Coronary artery (tissue), 2 donors: ENCODE results near the gene ALOX5.
"Not testable (repeated sequence)": the region's sequence is repeated elsewhere in the genome, so short reads cannot be mapped to it uniquely, and the experiment has no call there.

ENCODE experiments used
- DNase-seq: peaks from one replicate; pipeline ENCODE4 v3.0.0-alpha.2; 2017; ENCODE audit warnings: low spot score
- H3K27ac ChIP-seq, 2 donors: fragments of 200-600 bp; sonication (generic); one replicate each; pipeline ENCODE4 v1.5.1; 2016 to 2019
- H3K4me3 ChIP-seq: fragments of 200-600 bp; sonication (generic); 2 replicates; pipeline ENCODE4 v1.5.1; 2016; ENCODE audit warnings: mild to moderate bottlenecking, moderate library complexity
- CTCF ChIP-seq: fragments of 200-600 bp; sonication (generic); IDR thresholded peaks from one replicate; pipeline ENCODE4 v1.5.1; 2019; ENCODE audit warnings: antibody characterized with exemption

ALOX5 gene

GRCh38 chr10:45383682-45384330, 9.8 kb downstream of the ALOX5 start:
- no peak overlapping the region for H3K27ac ChIP-seq
- H3K4me3 ChIP-seq, result no peak overlapping the region
- DNase-seq, result no peak
- no peak for TF ChIP-seq CTCF

- Histone ChIP-seq H3K4me3 (no peak overlapping the region), H3K27ac (no peak overlapping the region)
- no peak for TF ChIP-seq CTCF
- DNase-seq, result no peak
These were observed 12.6 kb downstream of the ALOX5 start for GRCh38 chr10:45386657-45387056.

GRCh38 chr10:45387096-45387893, 13.3 kb downstream of the ALOX5 start:
- Histone ChIP-seq H3K27ac (no peak overlapping the region), H3K4me3 (no peak overlapping the region)
- no peak for TF ChIP-seq CTCF
- no peak for DNase-seq

GRCh38 chr10:45389671-45390070, 15.7 kb downstream of the ALOX5 start:
- DNase-seq, H3K27ac ChIP-seq: not testable (repeated sequence)

GRCh38 chr10:45391636-45392035, 17.6 kb downstream of the ALOX5 start:
- not testable (repeated sequence) for H3K4me3 ChIP-seq, H3K27ac ChIP-seq, DNase-seq

More at GRCh38 chr10:45389671-45390070, 15.7 kb downstream of the ALOX5 start:
- H3K4me3 ChIP-seq, result not testable (repeated sequence)

- DNase-seq, result no peak
These were observed 21.5 kb downstream of the ALOX5 start for GRCh38 chr10:45395554-45395953.

GRCh38 chr10:45398595-45398994, 24.6 kb downstream of the ALOX5 start:
- DNase-seq, result no peak
- no peak overlapping the region for H3K4me3 ChIP-seq
- no peak overlapping the region for H3K27ac ChIP-seq
- TF ChIP-seq CTCF, result no peak

More at GRCh38 chr10:45395554-45395953, 21.5 kb downstream of the ALOX5 start:
- no peak overlapping the region for H3K4me3 ChIP-seq
- no peak overlapping the region for H3K27ac ChIP-seq
- no peak for TF ChIP-seq CTCF

GRCh38 chr10:45399113-45399512, 25.1 kb downstream of the ALOX5 start:
- H3K27ac ChIP-seq, result no peak overlapping the region

More at GRCh38 chr10:45399113-45399512, 25.1 kb downstream of the ALOX5 start:
- DNase-seq, result no peak
- H3K4me3 ChIP-seq, result no peak overlapping the region
- no peak for TF ChIP-seq CTCF
